Endothelial cell of hepatic sinusoid (primary cell): Measurements from ENCODE around the gene OR56B4.
"Not testable (repeated sequence)": the region's sequence is repeated elsewhere in the genome, so short reads cannot be mapped to it uniquely, and the experiment has no call there.

Experiments
- in situ Hi-C: cut with HindIII; loops from 2 replicates; pipeline ENCODE4 v1.10.0; 2017; ENCODE audit warnings: low sequenced_read_pairs

The OR56B4 gene

GRCh38 chr11:6107384-6107783 lies at the start of gene OR56B4:
TSS of gene OR56B4 (plus strand) at chr11:6107684. CDS start at chr11:6107779, 95 bp downstream.
- in situ Hi-C loops, result not testable (repeated sequence)

- in situ Hi-C loops, result no loop called here
Observed at GRCh38 chr11:6061475-6061874, 46.0 kb upstream of the OR56B4 start.

GRCh38 chr11:6062691-6063358 lies 44.7 kb upstream of the OR56B4 start:
- in situ Hi-C loops, result no loop called here

GRCh38 chr11:6067502-6067901 lies 40.0 kb upstream of the OR56B4 start:
- in situ Hi-C loops, result no loop called here

GRCh38 chr11:6076443-6076842 lies 31.0 kb upstream of the OR56B4 start:
- in situ Hi-C loops, result not testable (repeated sequence)

GRCh38 chr11:6077723-6078122 lies 29.8 kb upstream of the OR56B4 start:
- in situ Hi-C loops, result no loop called here

GRCh38 chr11:6079463-6079862 lies 28.0 kb upstream of the OR56B4 start:
- in situ Hi-C loops, result no loop called here

GRCh38 chr11:6083129-6083528 lies 24.4 kb upstream of the OR56B4 start:
- in situ Hi-C loops, result no loop called here

- in situ Hi-C loops, result no loop called here
Observed at GRCh38 chr11:6084587-6084986, 22.9 kb upstream of the OR56B4 start.

- in situ Hi-C loops, result no loop called here
Observed at GRCh38 chr11:6094186-6094585, 13.3 kb upstream of the OR56B4 start.

- in situ Hi-C loops, result no loop called here
Observed at GRCh38 chr11:6095798-6096197, 11.7 kb upstream of the OR56B4 start.

- in situ Hi-C loops, result no loop called here
Observed at GRCh38 chr11:6096417-6096816, 11.1 kb upstream of the OR56B4 start.

GRCh38 chr11:6099577-6099976 lies 7.9 kb upstream of the OR56B4 start:
- in situ Hi-C loops, result no loop called here

GRCh38 chr11:6110011-6110410 lies 2.5 kb downstream of the OR56B4 start:
- in situ Hi-C loops, result loop anchor here (5.0 kb wide), 1 partner anchor 68 kb away; no protein-coding TSS in a partner anchor

GRCh38 chr11:6111673-6112072 lies 4.2 kb downstream of the OR56B4 start:
- in situ Hi-C loops, result loop anchor here (5.0 kb wide), 1 partner anchor 69 kb away; no protein-coding TSS in a partner anchor

- in situ Hi-C loops, result no loop called here
Observed at GRCh38 chr11:6116638-6117037, 9.2 kb downstream of the OR56B4 start.

- in situ Hi-C loops, result no loop called here
Observed at GRCh38 chr11:6124245-6124644, 16.8 kb downstream of the OR56B4 start.

GRCh38 chr11:6127881-6128280 lies 20.4 kb downstream of the OR56B4 start:
- in situ Hi-C loops, result no loop called here

GRCh38 chr11:6129011-6129410 lies 21.5 kb downstream of the OR56B4 start:
- in situ Hi-C loops, result no loop called here

- in situ Hi-C loops, result no loop called here
Observed at GRCh38 chr11:6129635-6130034, 22.2 kb downstream of the OR56B4 start.

GRCh38 chr11:6132431-6132830 lies 24.9 kb downstream of the OR56B4 start:
- in situ Hi-C loops, result no loop called here

GRCh38 chr11:6135936-6136335 lies 28.5 kb downstream of the OR56B4 start:
- in situ Hi-C loops, result not testable (repeated sequence)

GRCh38 chr11:6142936-6143335 lies 35.5 kb downstream of the OR56B4 start:
- in situ Hi-C loops, result no loop called here
